GM23248 (cell line): ENCODE measurements around the gene PGS1. TPM values are rescaled to one million over a fixed set of nuclear protein-coding genes. Genes with fewer than 3 reads are reported as not detected.

Experiments used
- DNase-seq: peaks from one replicate; pipeline ENCODE4 v3.0.0-alpha.2; 2015
- H2AFZ ChIP-seq: fragments of 200-600 bp; sonication (generic); 2 replicates; pipeline ENCODE4 v1.6.1; 2016; ENCODE audit warnings: antibody characterized with exemption
- H3F3A ChIP-seq: fragments of 200-600 bp; sonication (generic); 2 replicates; pipeline ENCODE4 v1.6.1; 2016; ENCODE audit warnings: mild to moderate bottlenecking, antibody characterized with exemption, mixed run types; ENCODE audit not compliant: insufficient read depth
- H3K27ac ChIP-seq: fragments of 200-600 bp; sonication (generic); 2 replicates; pipeline ENCODE4 v1.5.1; 2016; ENCODE audit warnings: mild to moderate bottlenecking
- H3K27me3 ChIP-seq: fragments of 200-600 bp; sonication (generic); replicated peaks from 2 replicates; pipeline ENCODE4 v1.6.1; 2016; ENCODE audit warnings: mild to moderate bottlenecking; ENCODE audit not compliant: insufficient read depth
- H3K36me3 ChIP-seq: fragments of 200-600 bp; sonication (generic); 2 replicates; pipeline ENCODE4 v1.6.1; 2016; ENCODE audit warnings: low read depth, mild to moderate bottlenecking
- H3K4me1 ChIP-seq: fragments of 200-600 bp; sonication (generic); 2 replicates; pipeline ENCODE4 v1.6.1; 2016; ENCODE audit warnings: mild to moderate bottlenecking; ENCODE audit not compliant: insufficient read depth
- H3K4me2 ChIP-seq: fragments of 200-600 bp; sonication (generic); one replicate; pipeline ENCODE4 v1.6.1; 2016; ENCODE audit warnings: mild to moderate bottlenecking; ENCODE audit not compliant: unreplicated experiment
- H3K4me3 ChIP-seq: fragments of 200-600 bp; sonication (generic); 2 replicates; pipeline ENCODE4 v1.5.1; 2016; ENCODE audit warnings: mild to moderate bottlenecking
- H3K79me2 ChIP-seq: fragments of 200-600 bp; sonication (generic); 2 replicates; pipeline ENCODE4 v1.6.1; 2016; ENCODE audit warnings: mild to moderate bottlenecking; ENCODE audit not compliant: insufficient read depth
- H3K9ac ChIP-seq: fragments of 200-600 bp; sonication (generic); 2 replicates; pipeline ENCODE4 v1.6.1; 2016; ENCODE audit warnings: mild to moderate bottlenecking
- H3K9me2 ChIP-seq: fragments of 200-600 bp; sonication (generic); 2 replicates; pipeline ENCODE4 v1.6.1; 2016; ENCODE audit warnings: mixed run types, mild to moderate bottlenecking, moderate library complexity; ENCODE audit not compliant: insufficient read depth
- H3K9me3 ChIP-seq: fragments of 200-600 bp; sonication (generic); one replicate; pipeline ENCODE4 v1.6.1; 2017; ENCODE audit warnings: low read depth
- H4K20me1 ChIP-seq: fragments of 200-600 bp; sonication (generic); 2 replicates; pipeline ENCODE4 v1.6.0; 2016; ENCODE audit not compliant: insufficient read depth
- EZH2 ChIP-seq: fragments of 200-600 bp; sonication (generic); IDR thresholded peaks from 2 replicates; pipeline ENCODE4 v1.6.1; 2018; ENCODE audit warnings: antibody characterized with exemption, mild to moderate bottlenecking; ENCODE audit not compliant: insufficient read depth, poor library complexity, severe bottlenecking
- EZH2phosphoT487 ChIP-seq: fragments of 200-600 bp; sonication (generic); IDR thresholded peaks from 2 replicates; pipeline ENCODE4 v1.6.1; 2018; ENCODE audit warnings: antibody characterized with exemption, moderate library complexity, mild to moderate bottlenecking, low read depth; ENCODE audit not compliant: insufficient read depth
- WGBS, 2 experiments: methylation state at CpG; one replicate each; pipeline ENCODE4 v1.1.6; 2015 to 2017; ENCODE audit warnings: low lambda C conversion rate in 2 of 2, low coverage in 1 of 2; ENCODE audit errors: missing lambda C conversion rate in 2 of 2; 5-methylcytosine and 5-hydroxymethylcytosine counted together
- in situ Hi-C: fragments of 300-500 bp; cut with MboI; formaldehyde crosslinking; loops from 2 replicates; pipeline ENCODE4 v1.15.0; 2020
- polyA plus RNA-seq: library from polyadenylated mRNA; unstranded; fragments of >200 nt; fragmentation: Nextera tagmentation; extraction: Ambion mirVana; gene quantifications from 2 replicates; pipeline ENCODE4 v1.2.1, GENCODE V29; 2016
- total RNA-seq: library from RNA; depleted of rRNA; stranded (reverse); fragments of >200 nt; shearing (Covaris generic); gene quantifications from 2 replicates; pipeline ENCODE4 v1.2.3, GENCODE V29; 2014

Gene PGS1
- total and polyA plus RNA-seq, 2 experiments from 2014 or later = 30.2 to 32.5 TPM

GRCh38 chr17:78391843-78392242 is 13.4 kb downstream of the PGS1 start:
- H3K4me2 ChIP-seq = peak overlapping the region; percentile 69
- H3K36me3 ChIP-seq = 0 out of 2 replicates have a peak, but pooled peaks cover 7% of the 10 kb centered on the region
- H3K79me2 ChIP-seq = peaks cover 96% of the 10 kb centered on the region
- peak overlapping the region; percentile 15 for H3K4me3 ChIP-seq
- WGBS, 2 experiments = 27 to 29% methylated on average over 4 of the region's 4 CpGs
- DNase-seq = peak; percentile 73
- TF ChIP-seq EZH2phosphoT487 (no peak), EZH2 (no peak)
- H2AFZ ChIP-seq = no peak overlapping the region
- H3K4me1 ChIP-seq = peaks cover 37% of the 10 kb centered on the region
- H3K27ac ChIP-seq = peak overlapping the region; percentile 86
- H3K9me2 ChIP-seq = no peaks in the 10 kb centered on the region
- H3K9me3 ChIP-seq = no peaks in the 10 kb centered on the region
- peaks cover 33% of the 10 kb centered on the region for H3F3A ChIP-seq
- H4K20me1 ChIP-seq = no peaks in the 10 kb centered on the region
- in situ Hi-C loops = no loop called here
- no peaks in the 10 kb centered on the region for H3K27me3 ChIP-seq
- H3K9ac ChIP-seq = peak overlapping the region; percentile 47; the same call in 1 of the 2 replicates

DNA sequence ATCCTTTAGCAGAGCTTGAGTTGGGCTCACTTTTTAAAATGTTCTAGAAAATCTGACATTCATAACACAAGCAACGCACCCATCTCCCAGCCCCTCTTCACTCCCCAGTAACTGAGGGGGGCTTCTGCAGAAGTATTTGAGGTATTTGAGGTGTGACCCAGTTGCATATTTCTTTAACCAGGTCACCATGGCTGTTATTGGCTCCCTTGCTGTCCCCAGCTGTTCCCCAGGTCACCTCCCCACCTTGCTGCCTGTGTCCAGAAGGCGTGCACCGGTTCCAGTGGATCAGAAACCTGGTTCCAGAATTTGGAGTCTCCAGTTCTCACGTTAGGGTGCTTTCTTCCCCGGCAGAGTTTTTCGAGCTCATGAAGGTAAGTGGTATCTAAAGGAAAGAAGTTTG is 13.8 kb downstream of the PGS1 start:
- no peaks in the 10 kb centered on the region for H3K27me3 ChIP-seq
- WGBS, 2 experiments = 91 to 93% methylated on average over 6 of the region's 6 CpGs
- DNase-seq = no peak
- H3K79me2 ChIP-seq = peaks cover 96% of the 10 kb centered on the region
- no peak overlapping the region for H2AFZ ChIP-seq
- H3K4me2 ChIP-seq = no peak overlapping the region
- no peaks in the 10 kb centered on the region for H3K9me2 ChIP-seq
- peaks cover 32% of the 10 kb centered on the region for H3K4me1 ChIP-seq
- no peaks in the 10 kb centered on the region for H4K20me1 ChIP-seq
- in situ Hi-C loops = no loop called here
- H3K27ac ChIP-seq = peak overlapping the region; percentile 86
- peaks cover 29% of the 10 kb centered on the region for H3F3A ChIP-seq
- no peak overlapping the region; the same call in 1 of the 2 replicates for H3K4me3 ChIP-seq
- H3K9ac ChIP-seq = peak overlapping the region; percentile 47; the same call in 1 of the 2 replicates
- TF ChIP-seq EZH2 = no peak
- no peak for TF ChIP-seq EZH2phosphoT487
- H3K9me3 ChIP-seq = no peaks in the 10 kb centered on the region
- 0 out of 2 replicates have a peak, but pooled peaks cover 7% of the 10 kb centered on the region for H3K36me3 ChIP-seq

- no peaks in the 10 kb centered on the region for H3K9me3 ChIP-seq
- H3F3A ChIP-seq = peaks cover 29% of the 10 kb centered on the region
- H3K4me3 ChIP-seq = no peak overlapping the region
- no peak overlapping the region for H3K27ac ChIP-seq
- in situ Hi-C loops = no loop called here
- H3K4me2 ChIP-seq = no peak overlapping the region
- peaks cover 96% of the 10 kb centered on the region for H3K79me2 ChIP-seq
- H3K4me1 ChIP-seq = peaks cover 32% of the 10 kb centered on the region
- no peak overlapping the region for H2AFZ ChIP-seq
- H3K36me3 ChIP-seq = 0 out of 2 replicates have a peak, but pooled peaks cover 7% of the 10 kb centered on the region
- no peaks in the 10 kb centered on the region for H4K20me1 ChIP-seq
- H3K9me2 ChIP-seq = no peaks in the 10 kb centered on the region
- no peaks in the 10 kb centered on the region for H3K27me3 ChIP-seq
- TF ChIP-seq EZH2 (no peak), EZH2phosphoT487 (no peak)
- 79 to 93% methylated on average over 4 of the region's 4 CpGs for WGBS, 2 experiments
- no peak for DNase-seq
- no peak overlapping the region for H3K9ac ChIP-seq
Observed at GRCh38 chr17:78393575-78393974, 15.1 kb downstream of the PGS1 start.

DNA sequence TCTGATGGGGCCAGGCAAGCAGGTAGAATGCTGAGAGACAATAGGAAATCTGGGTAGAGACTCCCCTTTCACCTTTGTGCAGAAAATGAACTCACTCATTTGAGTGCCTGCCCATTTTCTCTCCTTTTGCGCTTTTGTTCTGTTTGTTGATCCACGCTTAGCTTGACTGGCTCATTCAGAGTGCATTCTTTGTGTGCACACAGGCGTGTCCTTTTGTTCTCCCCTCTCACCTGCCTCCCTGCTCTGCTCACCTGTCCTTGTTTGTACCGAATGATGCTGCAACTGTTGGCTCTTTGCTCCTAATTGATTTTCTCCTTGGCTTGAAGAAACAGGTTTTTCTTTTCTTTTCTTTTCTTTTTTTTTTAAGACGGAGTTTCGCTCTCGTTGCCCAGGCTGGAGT is 15.8 kb downstream of the PGS1 start:
- no peak overlapping the region for H2AFZ ChIP-seq
- 97 to 98% methylated on average over 7 of the region's 7 CpGs for WGBS, 2 experiments

GRCh38 chr17:78395155-78395554 is 16.7 kb downstream of the PGS1 start:
- Histone ChIP-seq H3K36me3 (peaks cover 15% of the 10 kb centered on the region; the same call in 1 of the 2 replicates), H3K27me3 (no peaks in the 10 kb centered on the region), H3K4me2 (no peak overlapping the region), H3K4me3 (no peak overlapping the region), H3K27ac (no peak overlapping the region), H3K9me2 (no peaks in the 10 kb centered on the region), H4K20me1 (no peaks in the 10 kb centered on the region), H3K9ac (no peak overlapping the region), H3K4me1 (peaks cover 25% of the 10 kb centered on the region), H3F3A (peaks cover 23% of the 10 kb centered on the region), H2AFZ (no peak overlapping the region), H3K79me2 (peaks cover 96% of the 10 kb centered on the region), H3K9me3 (no peaks in the 10 kb centered on the region)
- in situ Hi-C loops = no loop called here
- TF ChIP-seq EZH2 = no peak
- TF ChIP-seq EZH2phosphoT487 = no peak
- DNase-seq = no peak
- WGBS, 2 experiments = 94 to 100% methylated on average over 2 of the region's 2 CpGs

More for the DNA sequence above, 15.8 kb downstream of the PGS1 start:
- no peaks in the 10 kb centered on the region for H3K27me3 ChIP-seq
- no peak for TF ChIP-seq EZH2phosphoT487
- H3K27ac ChIP-seq = no peak overlapping the region
- no peak for DNase-seq
- no peak overlapping the region for H3K9ac ChIP-seq
- H3K9me3 ChIP-seq = no peaks in the 10 kb centered on the region
- peaks cover 8% of the 10 kb centered on the region; the same call in 1 of the 2 replicates for H3K36me3 ChIP-seq
- H3K9me2 ChIP-seq = no peaks in the 10 kb centered on the region
- H3F3A ChIP-seq = peaks cover 29% of the 10 kb centered on the region
- H3K4me1 ChIP-seq = peaks cover 32% of the 10 kb centered on the region
- H3K79me2 ChIP-seq = peaks cover 96% of the 10 kb centered on the region
- H3K4me2 ChIP-seq = no peak overlapping the region
- H4K20me1 ChIP-seq = no peaks in the 10 kb centered on the region
- no peak overlapping the region for H3K4me3 ChIP-seq
- in situ Hi-C loops = no loop called here
